PC-3 (cell line): ENCODE results near the gene ORC6. TPM values are rescaled to one million over a fixed set of nuclear protein-coding genes. Genes with fewer than 3 reads are reported as not detected.
"Not testable (repeated sequence)": the region's sequence is repeated elsewhere in the genome, so short reads cannot be mapped to it uniquely, and the experiment has no call there.

Source experiments
- ATAC-seq: fragments of 200-7000 bp; cut with Tn5 transposase; 2 replicates; pipeline ENCODE4 v1.9.1; 2020; ENCODE audit warnings: mild to moderate bottlenecking, moderate library complexity
- BruUV-seq: library from RNA; stranded (reverse); fragments of 400-500 nt; replicated peaks from 2 replicates; lab custom pipeline; 2021; lab: Mats Ljungman, UMichigan
- CTCF ChIA-PET: fragments of 300-600 bp; sonication (Branson Sonifier 250); formaldehyde crosslinking; loops from one replicate; lab custom pipeline; 2022; ENCODE audit warnings: antibody characterized with exemption; lab: Charles Lee
- POLR2A ChIA-PET: fragments of 300-600 bp; sonication (Branson Sonifier 250); formaldehyde crosslinking; loops from one replicate; lab custom pipeline; 2022; ENCODE audit warnings: antibody characterized with exemption; ENCODE audit not compliant: unreplicated experiment; lab: Charles Lee
- DNase-seq: peaks from one replicate; pipeline ENCODE4 v3.0.0-alpha.2; 2015
- H2AFZ ChIP-seq: fragments of 300-600 bp; sonication (generic); 2 replicates; pipeline ENCODE4 v1.6.0; 2016; ENCODE audit warnings: antibody characterized with exemption, low read length
- H3F3A ChIP-seq: fragments of 300-600 bp; sonication (generic); one replicate; pipeline ENCODE4 v1.6.0; 2017; ENCODE audit warnings: antibody characterized with exemption, low read length, control low read depth, mild to moderate bottlenecking; ENCODE audit not compliant: unreplicated experiment
- H3K27ac ChIP-seq: fragments of 300-600 bp; sonication (generic); 2 replicates; pipeline ENCODE4 v1.5.1; 2016; ENCODE audit warnings: mild to moderate bottlenecking, low read length
- H3K27me3 ChIP-seq: fragments of 300-600 bp; sonication (generic); 2 replicates; pipeline ENCODE4 v1.6.1; 2016; ENCODE audit warnings: low read length, mixed read lengths
- H3K36me3 ChIP-seq: fragments of 300-600 bp; sonication (generic); 2 replicates; pipeline ENCODE4 v1.6.1; 2016; ENCODE audit warnings: low read depth, mixed run types, low read length, mixed read lengths
- H3K4me1 ChIP-seq: fragments of 300-600 bp; sonication (generic); 2 replicates; pipeline ENCODE4 v1.5.1; 2016; ENCODE audit warnings: low read length; ENCODE audit not compliant: insufficient read depth
- H3K4me2 ChIP-seq: fragments of 300-600 bp; sonication (generic); 2 replicates; pipeline ENCODE4 v1.6.0; 2016; ENCODE audit warnings: low read length
- H3K4me3 ChIP-seq: fragments of 300-600 bp; sonication (generic); 2 replicates; pipeline ENCODE4 v1.5.1; 2016; ENCODE audit warnings: mild to moderate bottlenecking, low read length, mixed read lengths
- H3K79me2 ChIP-seq: fragments of 300-600 bp; sonication (generic); 2 replicates; pipeline ENCODE4 v1.6.1; 2017; ENCODE audit warnings: low read length, mixed read lengths
- H3K9ac ChIP-seq: fragments of 300-600 bp; sonication (generic); 2 replicates; pipeline ENCODE4 v1.6.0; 2016; ENCODE audit warnings: mild to moderate bottlenecking, low read length
- H3K9me2 ChIP-seq: fragments of 300-600 bp; sonication (generic); replicated peaks from 2 replicates; pipeline ENCODE4 v1.6.1; 2016; ENCODE audit warnings: mixed run types, low read length, mixed read lengths
- H3K9me3 ChIP-seq: fragments of 300-600 bp; sonication (generic); 2 replicates; pipeline ENCODE4 v1.6.1; 2016; ENCODE audit warnings: low read length, mixed read lengths
- H4K20me1 ChIP-seq: fragments of 300-600 bp; sonication (generic); 2 replicates; pipeline ENCODE4 v1.6.1; 2016; ENCODE audit warnings: low read length, mixed read lengths
- CTCF ChIP-seq: fragments of 300-600 bp; sonication (generic); conservative IDR thresholded peaks from 2 replicates; pipeline ENCODE4 v1.5.1; 2017; ENCODE audit warnings: antibody characterized with exemption, low read depth, mild to moderate bottlenecking, low read length
- EZH2 ChIP-seq: fragments of 300-600 bp; sonication (generic); IDR thresholded peaks from one replicate; pipeline ENCODE4 v1.6.1; 2017; ENCODE audit warnings: antibody characterized with exemption, mild to moderate bottlenecking, low read length; ENCODE audit not compliant: unreplicated experiment
- EZH2phosphoT487 ChIP-seq: fragments of 300-600 bp; sonication (generic); IDR thresholded peaks from 2 replicates; pipeline ENCODE4 v1.6.1; 2018; ENCODE audit warnings: mild to moderate bottlenecking, antibody characterized with exemption, low read length, borderline replicate concordance
- intact Hi-C: fragments of 100-400 bp; cut with micrococcal nuclease; formaldehyde crosslinking; loops from 2 replicates; pipeline ENCODE4 v1.9.0; 2023
- total RNA-seq: library from RNA; depleted of rRNA; stranded (reverse); fragments of >200 nt; gene quantifications from 2 replicates; pipeline ENCODE4 v1.2.3, GENCODE V29; 2014

The ORC6 gene
- total RNA-seq, 1 experiment from 2014 or later: 27.7 TPM

- H2AFZ ChIP-seq: no peak overlapping the region
- intact Hi-C loops: no loop called here
- H3K36me3 ChIP-seq: peaks cover 19% of the 10 kb centered on the region
- CTCF ChIA-PET: no interaction called here
- H3K79me2 ChIP-seq: no peaks in the 10 kb centered on the region
- TF ChIP-seq EZH2phosphoT487 (no peak), CTCF (no peak), EZH2 (no peak)
- no peaks in the 10 kb centered on the region for H3K9me2 ChIP-seq
- DNase-seq (no peak), ATAC-seq (no peak)
- H3K4me2 ChIP-seq: no peak overlapping the region
- BruUV-seq: no TSS peak
- H3K4me1 ChIP-seq: no peaks in the 10 kb centered on the region
- no peaks in the 10 kb centered on the region for H4K20me1 ChIP-seq
- no peaks in the 10 kb centered on the region for H3F3A ChIP-seq
- H3K27me3 ChIP-seq: no peaks in the 10 kb centered on the region
- no peaks in the 10 kb centered on the region for H3K9me3 ChIP-seq
- H3K9ac ChIP-seq: no peak overlapping the region
- POLR2A ChIA-PET: no interaction called here
- no peak overlapping the region for H3K27ac ChIP-seq
- no peak overlapping the region for H3K4me3 ChIP-seq
Measured at GRCh38 chr16:46658925-46659324, 30.5 kb upstream of the ORC6 start.

- ChIA-PET POLR2A (no interaction called here), CTCF (no interaction called here)
- no peaks in the 10 kb centered on the region for H3F3A ChIP-seq
- peaks cover 19% of the 10 kb centered on the region for H3K36me3 ChIP-seq
- no peak overlapping the region for H3K4me3 ChIP-seq
- no peaks in the 10 kb centered on the region for H4K20me1 ChIP-seq
- H3K4me2 ChIP-seq: no peak overlapping the region
- H3K9me3 ChIP-seq: no peaks in the 10 kb centered on the region
- no peak overlapping the region for H2AFZ ChIP-seq
- TF ChIP-seq CTCF (no peak), EZH2phosphoT487 (no peak), EZH2 (no peak)
- DNase-seq (no peak), ATAC-seq (no peak)
- H3K9ac ChIP-seq: no peak overlapping the region
- no peaks in the 10 kb centered on the region for H3K4me1 ChIP-seq
- intact Hi-C loops: no loop called here
- H3K27me3 ChIP-seq: no peaks in the 10 kb centered on the region
- H3K79me2 ChIP-seq: no peaks in the 10 kb centered on the region
- no peak overlapping the region for H3K27ac ChIP-seq
- H3K9me2 ChIP-seq: no peaks in the 10 kb centered on the region
- BruUV-seq: no TSS peak
Measured at GRCh38 chr16:46662123-46662522, 27.3 kb upstream of the ORC6 start.

GRCh38 chr16:46673320-46674013 is 16.0 kb upstream of the ORC6 start:
- TF ChIP-seq CTCF (peak; percentile 79), EZH2 (no peak)
- no peaks in the 10 kb centered on the region for H3K9me3 ChIP-seq
- intact Hi-C loops: loop anchor here (1.0 kb wide), 2 partner anchors 15 to 128 kb away; no protein-coding TSS in a partner anchor
- peak; percentile 60 for DNase-seq
- peak; percentile 85 for ATAC-seq
- H3K4me2 ChIP-seq: no peak overlapping the region
- peaks cover 18% of the 10 kb centered on the region for H3K36me3 ChIP-seq
- H2AFZ ChIP-seq: no peak overlapping the region
- no peaks in the 10 kb centered on the region for H3K9me2 ChIP-seq
- no peaks in the 10 kb centered on the region for H3K27me3 ChIP-seq
- no peaks in the 10 kb centered on the region for H4K20me1 ChIP-seq
- no peaks in the 10 kb centered on the region for H3K79me2 ChIP-seq
- no TSS peak for BruUV-seq
- no peak overlapping the region for H3K27ac ChIP-seq
- ChIA-PET CTCF (interaction anchor here (0.6 to 1.1 kb wide), 3 partner anchors 56 to 128 kb away, joined by 3 to 6 read pairs (median 3); no protein-coding TSS in a partner anchor), POLR2A (no interaction called here)
- H3K4me3 ChIP-seq: no peak overlapping the region
- H3K9ac ChIP-seq: no peak overlapping the region
- no peaks in the 10 kb centered on the region for H3K4me1 ChIP-seq
- no peaks in the 10 kb centered on the region for H3F3A ChIP-seq

- peaks cover 19% of the 10 kb centered on the region; the same call in 1 of the 2 replicates for H3K36me3 ChIP-seq
- intact Hi-C loops, BruUV-seq: not testable (repeated sequence)
Measured at GRCh38 chr16:46677943-46678342, 11.5 kb upstream of the ORC6 start.

More at GRCh38 chr16:46677943-46678342, 11.5 kb upstream of the ORC6 start:
- H4K20me1 ChIP-seq, H3K9ac ChIP-seq, H3K79me2 ChIP-seq, H2AFZ ChIP-seq, H3K27me3 ChIP-seq, H3K4me1 ChIP-seq, H3F3A ChIP-seq, H3K9me2 ChIP-seq, DNase-seq, ATAC-seq, H3K27ac ChIP-seq, POLR2A ChIA-PET, H3K4me3 ChIP-seq, H3K9me3 ChIP-seq, H3K4me2 ChIP-seq: not testable (repeated sequence)
- CTCF ChIA-PET: interaction anchor here (0.6 kb wide), 1 partner anchor 9 kb away, joined by 7 read pairs; no protein-coding TSS in a partner anchor
